ENCODE data around the gene NR2C2AP. TPM values are rescaled to one million over a fixed set of nuclear protein-coding genes. Genes with fewer than 3 reads are reported as not detected.
"Not testable (repeated sequence)": the region's sequence is repeated elsewhere in the genome, so short reads cannot be mapped to it uniquely, and the experiment has no call there.

Gene NR2C2AP
- total and polyA plus RNA-seq, 2 donors (not counting 3 experiments of a cell fraction or from before 2014, with no cell fraction given), result 11.9 to 17.5 TPM

- Histone ChIP-seq H3K9me1 (replicated peaks; ENCODE audit: control insufficient read depth, extremely low read depth, insufficient read depth, low read length) (no peaks in the 10 kb centered on the region), H3K4me2 (ENCODE audit: insufficient read depth, low read length) (no peak overlapping the region), H3K4me1 (ENCODE audit: control insufficient read depth, extremely low read depth, insufficient read depth, low read length) (no peaks in the 10 kb centered on the region), H3K9ac (replicated peaks; ENCODE audit: extremely low read depth, insufficient read depth, low read length) (no peak overlapping the region), H3K79me2 (ENCODE audit: control insufficient read depth, insufficient read depth, low read length) (no peaks in the 10 kb centered on the region), H3K27ac (ENCODE audit: insufficient read depth, low read depth, low read length) (no peak overlapping the region), H4K20me1 (replicated peaks; ENCODE audit: control insufficient read depth, extremely low read depth, insufficient read depth, low read length) (no peaks in the 10 kb centered on the region), H2AFZ (ENCODE audit: low read depth, low read length) (no peak overlapping the region), H3K27me3 (ENCODE audit: control insufficient read depth in 2 of 2, insufficient read depth in 2 of 2, low read length in 2 of 2) (peaks cover 2% of the 10 kb centered on the region in 2 experiments), H3K4me3 (replicated peaks in 1 of 3; ENCODE audit: insufficient read depth in 1 of 3, low read depth in 1 of 3, low read length in 3 of 3) (no peak overlapping the region), H3K36me3 (ENCODE audit: control insufficient read depth in 2 of 2, extremely low read depth in 1 of 2, insufficient read depth in 2 of 2, low read length in 2 of 2) (no peaks in the 10 kb centered on the region), H3K9me3 (replicated peaks; ENCODE audit: control insufficient read depth, insufficient read depth, low read length) (no peaks in the 10 kb centered on the region)
- BruUV-seq (replicated peaks), result no TSS peak
- intact Hi-C loops (cut with micrococcal nuclease), result no loop called here
- POLR2A ChIA-PET, result no interaction called here
- no peak for TF ChIP-seq POLR2AphosphoS5 (IDR thresholded peaks at IDR 0.05; ENCODE audit: insufficient read depth, low read depth, low read length)
- no peak for TF ChIP-seq CTCF (IDR thresholded peaks at IDR 0.05; ENCODE audit: extremely low read depth in 1 of 2, insufficient read depth in 1 of 2, low read depth in 1 of 2, low read length in 2 of 2)
- dilution Hi-C loops (cut with MboI; ENCODE audit: extremely low pct_ligation_motif_present, low sequenced_read_pairs), result no loop called here
- no peak for FAIRE-seq
- CTCF ChIA-PET, result no interaction called here
- DNase-seq (ENCODE audit: low read depth, low spot score), result no peak
Observed at GRCh38 chr19:19223060-19223459, 19.8 kb upstream of the NR2C2AP start.

- H3K9me3 ChIP-seq (replicated peaks; ENCODE audit: control insufficient read depth, insufficient read depth, low read length); H2AFZ ChIP-seq (ENCODE audit: low read depth, low read length); POLR2A ChIA-PET; H3K36me3 ChIP-seq (ENCODE audit: control insufficient read depth in 2 of 2, extremely low read depth in 1 of 2, insufficient read depth in 2 of 2, low read length in 2 of 2); dilution Hi-C loops (cut with MboI; ENCODE audit: extremely low pct_ligation_motif_present, low sequenced_read_pairs); H3K79me2 ChIP-seq (ENCODE audit: control insufficient read depth, insufficient read depth, low read length); H4K20me1 ChIP-seq (replicated peaks; ENCODE audit: control insufficient read depth, extremely low read depth, insufficient read depth, low read length); intact Hi-C loops (cut with micrococcal nuclease); BruUV-seq (replicated peaks); H3K4me2 ChIP-seq (ENCODE audit: insufficient read depth, low read length); H3K9me1 ChIP-seq (replicated peaks; ENCODE audit: control insufficient read depth, extremely low read depth, insufficient read depth, low read length); H3K4me3 ChIP-seq (replicated peaks in 1 of 3; ENCODE audit: insufficient read depth in 1 of 3, low read depth in 1 of 3, low read length in 3 of 3); H3K9ac ChIP-seq (replicated peaks; ENCODE audit: extremely low read depth, insufficient read depth, low read length); H3K27me3 ChIP-seq (ENCODE audit: control insufficient read depth in 2 of 2, insufficient read depth in 2 of 2, low read length in 2 of 2); H3K27ac ChIP-seq (ENCODE audit: insufficient read depth, low read depth, low read length); H3K4me1 ChIP-seq (ENCODE audit: control insufficient read depth, extremely low read depth, insufficient read depth, low read length); DNase-seq (ENCODE audit: low read depth, low spot score): not testable (repeated sequence)
- FAIRE-seq, result peak; percentile 70
- CTCF ChIA-PET, result interaction anchor here (1.5 kb wide), 1 partner anchor 47 kb away, joined by 4 read pairs; no protein-coding TSS in a partner anchor
Observed at GRCh38 chr19:19221000-19221399, 17.8 kb upstream of the NR2C2AP start.
